ENCODE measurements around the gene MYBPC1.
"Not testable (repeated sequence)": the region's sequence is repeated elsewhere in the genome, so short reads cannot be mapped to it uniquely, and the experiment has no call there.

Gene MYBPC1, protein sequence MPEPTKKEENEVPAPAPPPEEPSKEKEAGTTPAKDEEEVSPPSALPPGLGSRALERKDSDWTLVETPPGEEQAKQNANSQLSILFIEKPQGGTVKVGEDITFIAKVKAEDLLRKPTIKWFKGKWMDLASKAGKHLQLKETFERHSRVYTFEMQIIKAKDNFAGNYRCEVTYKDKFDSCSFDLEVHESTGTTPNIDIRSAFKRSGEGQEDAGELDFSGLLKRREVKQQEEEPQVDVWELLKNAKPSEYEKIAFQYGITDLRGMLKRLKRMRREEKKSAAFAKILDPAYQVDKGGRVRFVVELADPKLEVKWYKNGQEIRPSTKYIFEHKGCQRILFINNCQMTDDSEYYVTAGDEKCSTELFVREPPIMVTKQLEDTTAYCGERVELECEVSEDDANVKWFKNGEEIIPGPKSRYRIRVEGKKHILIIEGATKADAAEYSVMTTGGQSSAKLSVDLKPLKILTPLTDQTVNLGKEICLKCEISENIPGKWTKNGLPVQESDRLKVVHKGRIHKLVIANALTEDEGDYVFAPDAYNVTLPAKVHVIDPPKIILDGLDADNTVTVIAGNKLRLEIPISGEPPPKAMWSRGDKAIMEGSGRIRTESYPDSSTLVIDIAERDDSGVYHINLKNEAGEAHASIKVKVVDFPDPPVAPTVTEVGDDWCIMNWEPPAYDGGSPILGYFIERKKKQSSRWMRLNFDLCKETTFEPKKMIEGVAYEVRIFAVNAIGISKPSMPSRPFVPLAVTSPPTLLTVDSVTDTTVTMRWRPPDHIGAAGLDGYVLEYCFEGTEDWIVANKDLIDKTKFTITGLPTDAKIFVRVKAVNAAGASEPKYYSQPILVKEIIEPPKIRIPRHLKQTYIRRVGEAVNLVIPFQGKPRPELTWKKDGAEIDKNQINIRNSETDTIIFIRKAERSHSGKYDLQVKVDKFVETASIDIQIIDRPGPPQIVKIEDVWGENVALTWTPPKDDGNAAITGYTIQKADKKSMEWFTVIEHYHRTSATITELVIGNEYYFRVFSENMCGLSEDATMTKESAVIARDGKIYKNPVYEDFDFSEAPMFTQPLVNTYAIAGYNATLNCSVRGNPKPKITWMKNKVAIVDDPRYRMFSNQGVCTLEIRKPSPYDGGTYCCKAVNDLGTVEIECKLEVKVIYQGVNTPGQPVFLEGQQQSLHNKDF

GRCh38 chr12:101594700-101595099 lies at the start of gene MYBPC1:
MYBPC1 (plus strand) TSS chr12:101594971; CDS start chr12:101595071, 100 bp downstream.
- DNase-seq (ENCODE audit: low spot score), result no peak

DNA sequence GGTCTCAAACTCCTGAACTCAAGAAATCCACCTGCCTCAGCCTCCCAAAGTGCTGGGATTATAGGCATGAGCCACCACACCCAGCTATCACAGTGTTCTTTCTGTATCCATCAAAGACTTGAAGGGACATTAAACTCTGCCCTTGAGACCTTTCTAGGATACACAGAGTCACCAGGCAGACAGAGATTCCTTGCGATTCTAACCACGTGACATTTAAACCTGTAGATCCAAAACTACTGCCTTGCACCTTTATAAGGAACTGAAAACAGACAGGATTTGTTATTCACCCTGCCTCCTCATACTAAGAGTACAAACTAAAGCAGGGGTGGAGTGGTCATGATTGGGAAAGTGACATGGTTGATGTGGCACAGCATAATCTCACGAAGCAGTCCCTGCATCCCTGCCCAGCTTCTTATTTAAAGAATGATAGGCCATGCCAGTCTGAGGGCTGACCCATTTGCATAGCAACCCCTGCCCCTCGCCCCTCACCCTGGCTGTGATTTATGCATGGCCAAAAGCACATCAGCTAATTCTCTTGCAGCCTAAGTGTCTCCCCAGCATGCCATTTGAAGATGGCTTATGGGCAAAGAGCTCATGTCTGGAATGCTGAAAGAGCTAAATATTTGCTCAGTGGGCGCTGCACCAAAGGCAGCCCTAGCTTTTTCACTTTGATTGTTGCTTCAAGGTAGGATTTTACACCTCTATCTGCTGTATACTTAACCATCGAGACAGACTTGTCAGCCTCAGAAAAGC lies 43.2 kb upstream of the MYBPC1 start:
- no peak for DNase-seq (ENCODE audit: low spot score)

- no peak for DNase-seq (ENCODE audit: low spot score)
Observed at GRCh38 chr12:101552277-101552676, 42.5 kb upstream of the MYBPC1 start.

GRCh38 chr12:101557094-101557493 lies 37.7 kb upstream of the MYBPC1 start:
- no peak for DNase-seq (ENCODE audit: low spot score)

DNA sequence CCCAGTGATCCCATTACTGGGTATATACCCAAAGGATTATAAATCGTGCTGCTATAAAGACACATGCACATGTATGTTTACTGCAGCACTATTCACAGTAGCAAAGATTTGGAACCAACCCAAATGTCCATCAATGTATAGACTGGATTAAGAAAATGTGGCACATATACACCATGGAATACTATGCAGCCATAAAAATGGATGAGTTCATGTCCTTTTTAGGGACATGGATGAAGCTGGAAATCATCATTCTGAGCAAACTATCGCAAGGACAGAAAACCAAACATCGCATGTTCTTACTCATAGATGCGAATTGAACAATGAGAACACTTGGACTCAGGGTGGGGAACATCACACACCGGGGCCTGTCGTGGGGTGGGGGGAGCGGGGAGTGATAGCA lies 36.0 kb upstream of the MYBPC1 start:
- not testable (repeated sequence) for DNase-seq (ENCODE audit: low spot score)

DNA sequence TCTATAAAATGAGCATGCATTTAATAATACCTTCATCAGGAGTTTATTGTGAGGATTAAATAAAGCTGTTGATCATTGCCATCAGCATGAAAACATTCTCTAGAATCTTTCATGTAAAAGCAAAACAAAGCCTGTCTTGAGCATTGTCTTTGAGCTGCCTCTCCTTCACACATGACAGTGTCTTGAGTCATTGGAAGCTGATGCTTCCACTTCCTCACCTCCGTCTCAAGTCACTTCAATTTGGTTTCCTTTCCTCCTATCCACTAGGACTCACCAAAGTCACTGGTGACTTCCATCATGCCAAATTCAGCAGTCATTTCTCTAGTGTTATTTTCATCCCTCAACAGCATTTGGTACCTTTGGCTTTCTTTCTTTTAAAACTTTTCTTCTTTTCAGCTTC lies 31.6 kb upstream of the MYBPC1 start:
- no peak for DNase-seq (ENCODE audit: low spot score)

- no peak for DNase-seq (ENCODE audit: low spot score)
Observed at GRCh38 chr12:101564912-101565311, 29.9 kb upstream of the MYBPC1 start.

DNA sequence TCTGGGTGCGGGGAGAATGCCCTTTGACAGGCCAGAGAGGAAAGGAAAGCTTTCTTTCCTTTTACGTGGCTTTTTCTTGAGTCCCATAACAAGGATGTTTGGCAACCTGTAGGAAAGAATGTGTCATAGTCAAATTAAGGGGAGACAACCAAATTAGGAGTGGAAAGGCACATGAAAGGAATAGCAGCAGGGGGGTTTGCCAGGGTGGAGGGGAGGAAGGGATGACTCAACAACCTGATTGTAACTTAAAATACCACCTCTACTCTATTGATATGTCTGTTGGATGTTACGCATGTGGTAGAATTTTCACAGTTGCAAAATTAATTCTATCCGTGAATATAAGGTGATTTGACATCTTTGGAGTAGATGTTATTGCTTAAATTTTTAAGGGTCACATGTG lies 28.5 kb upstream of the MYBPC1 start:
- DNase-seq (ENCODE audit: low spot score), result no peak

DNA sequence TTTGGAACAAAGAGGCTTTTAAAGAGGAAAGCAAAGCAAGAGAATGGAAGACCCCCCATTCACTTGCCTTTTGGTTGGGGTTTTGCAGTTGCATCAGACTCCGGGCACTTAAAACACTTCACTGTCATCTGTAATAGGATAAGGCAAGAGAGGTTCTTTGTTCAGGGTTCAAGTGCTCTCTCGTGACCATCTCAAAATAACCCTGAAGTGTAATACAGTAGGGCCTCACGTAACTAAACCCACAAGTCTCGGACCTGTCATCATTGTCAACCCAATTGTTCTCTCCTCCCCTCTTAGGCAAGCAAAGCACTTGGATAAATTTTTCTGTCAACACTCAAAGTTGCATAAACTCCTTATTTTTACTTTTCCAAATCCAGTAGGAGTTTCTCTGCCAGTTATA lies 26.9 kb upstream of the MYBPC1 start:
- DNase-seq (ENCODE audit: low spot score), result no peak

DNA sequence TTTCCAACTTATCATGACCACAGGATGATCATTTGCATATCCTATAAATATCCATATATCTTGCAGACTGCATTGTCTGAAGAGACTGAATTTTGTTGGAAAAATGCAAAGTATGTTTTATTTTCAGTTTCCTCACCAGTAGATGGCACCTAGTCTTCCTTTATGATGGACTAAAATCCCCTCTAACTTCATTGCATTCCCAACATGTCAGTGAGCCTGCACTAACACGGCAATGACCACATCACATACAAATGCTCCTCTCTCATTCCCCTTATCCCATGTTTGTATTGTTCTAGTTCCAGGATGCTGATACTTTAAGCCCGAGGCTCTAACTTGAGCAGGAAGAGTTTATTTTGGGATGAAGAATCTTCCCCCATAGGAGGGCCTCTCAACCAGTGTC lies 24.7 kb upstream of the MYBPC1 start:
- DNase-seq (ENCODE audit: low spot score), result no peak

DNA sequence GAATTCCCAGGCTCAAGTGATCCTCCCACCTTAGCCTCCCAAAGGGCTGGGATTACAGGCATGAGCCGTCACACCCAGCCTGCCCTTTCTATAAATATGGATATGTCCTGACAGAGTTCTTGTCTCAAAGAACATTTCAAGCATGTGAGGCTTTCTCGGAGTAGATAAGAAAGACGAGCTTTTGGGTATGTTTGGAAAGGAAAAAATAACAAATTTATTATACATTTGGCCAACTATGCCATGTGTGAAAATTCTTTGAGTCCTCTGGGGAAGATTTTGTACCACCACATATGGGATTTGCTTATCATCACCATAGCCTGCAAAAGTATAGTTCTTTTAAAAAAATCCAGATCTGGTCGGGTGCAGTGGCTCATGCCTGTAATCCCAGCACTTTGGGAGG lies 23.7 kb upstream of the MYBPC1 start:
- no peak for DNase-seq (ENCODE audit: low spot score)

DNA sequence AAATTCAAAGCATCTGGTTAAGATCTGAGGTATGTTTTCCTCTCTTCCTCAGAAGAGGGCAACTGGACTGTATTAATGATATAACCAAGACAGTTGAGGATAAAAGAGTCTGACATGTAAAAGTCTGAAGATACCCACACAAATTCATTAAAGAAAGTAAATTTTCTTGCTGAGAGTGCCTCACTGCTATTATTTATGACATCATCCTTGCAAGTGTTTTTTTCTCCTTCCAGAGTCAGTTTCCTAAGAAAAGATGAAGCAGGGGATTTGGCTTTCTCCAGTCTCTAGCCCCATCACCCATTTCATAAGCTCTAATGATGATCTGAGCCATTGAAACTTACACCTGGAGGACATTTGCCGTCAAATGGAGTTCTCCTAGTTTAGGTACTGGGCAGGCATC lies 21.0 kb upstream of the MYBPC1 start:
- no peak for DNase-seq (ENCODE audit: low spot score)

- no peak for DNase-seq (ENCODE audit: low spot score)
Observed at GRCh38 chr12:101578417-101578816, 16.4 kb upstream of the MYBPC1 start.

DNA sequence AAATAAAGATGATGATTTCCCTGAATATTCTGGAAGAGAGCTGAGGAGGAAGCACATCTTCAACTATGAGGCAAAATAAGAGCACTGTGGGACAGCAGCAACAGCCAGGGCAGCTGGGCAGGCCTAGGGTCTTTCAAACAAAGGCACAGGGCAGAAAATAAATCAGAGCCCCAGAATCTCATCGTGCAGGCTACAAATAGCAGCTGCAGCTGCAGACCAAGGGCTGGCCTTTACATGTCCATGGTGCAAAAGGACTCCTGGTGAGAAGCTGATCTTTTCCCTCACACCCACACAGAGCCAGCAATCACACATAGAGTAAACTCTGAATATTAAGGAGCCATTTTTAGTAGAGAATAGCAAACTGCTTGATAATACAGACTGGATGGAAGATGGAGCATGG lies 13.6 kb upstream of the MYBPC1 start:
- DNase-seq (ENCODE audit: low spot score), result no peak

DNA sequence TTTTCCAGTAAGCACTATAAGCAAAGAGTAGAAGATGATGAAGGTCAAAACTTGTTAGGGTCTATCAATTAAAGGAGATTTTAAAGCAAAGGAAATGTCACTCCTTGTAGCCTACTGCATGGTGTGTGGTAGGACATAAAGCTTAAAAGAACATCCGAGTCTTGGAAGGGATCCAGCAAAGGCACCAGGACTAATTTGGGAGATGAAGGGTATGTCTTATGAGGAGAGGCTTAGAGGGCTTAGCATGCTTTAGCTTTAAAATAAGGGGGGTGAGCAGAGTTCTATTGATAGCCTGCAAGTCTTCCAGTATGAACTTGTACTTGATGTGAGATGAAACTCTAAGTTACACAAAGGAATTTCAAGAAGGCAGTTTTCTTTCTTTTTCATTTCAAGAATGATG lies 11.8 kb upstream of the MYBPC1 start:
- DNase-seq (ENCODE audit: low spot score), result no peak

DNA sequence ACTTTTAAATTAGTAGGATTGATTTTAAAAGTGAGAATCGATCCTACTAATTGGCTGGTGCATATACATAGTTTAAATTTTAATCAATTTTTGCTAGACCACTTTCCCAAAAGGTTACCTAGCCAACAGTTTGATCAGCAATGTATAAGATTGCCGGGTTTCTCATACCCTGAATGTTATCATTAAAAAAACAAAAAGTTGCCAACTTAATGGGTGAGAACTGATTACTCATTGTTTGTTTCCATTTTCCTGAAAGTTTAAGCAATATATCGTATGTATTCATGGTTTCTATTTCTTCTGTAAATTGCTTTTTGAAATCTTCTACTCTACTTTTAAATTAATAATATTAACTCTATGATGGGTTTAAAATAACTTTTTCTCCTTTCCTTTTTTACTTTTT lies 4.4 kb upstream of the MYBPC1 start:
- no peak for DNase-seq (ENCODE audit: low spot score)

DNA sequence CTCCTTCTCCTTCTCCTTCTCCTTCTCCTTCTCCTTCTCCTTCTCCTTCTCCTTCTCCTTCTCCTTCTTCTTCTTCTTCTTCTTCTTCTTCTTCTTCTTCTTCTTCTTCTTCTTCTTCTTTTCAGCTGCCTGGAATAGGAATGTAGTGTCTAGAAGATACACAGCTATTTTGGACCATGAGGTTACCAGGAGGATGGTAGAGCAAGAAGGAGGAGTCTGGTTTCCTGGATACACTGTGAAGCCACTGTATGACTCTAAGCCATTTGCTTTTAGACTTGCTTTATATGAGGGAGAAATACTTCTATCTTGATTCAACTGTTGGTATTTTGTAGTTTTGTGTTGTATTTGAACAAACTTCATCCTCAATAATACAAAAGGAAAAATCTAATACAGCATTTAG lies 3.0 kb upstream of the MYBPC1 start:
- no peak for DNase-seq (ENCODE audit: low spot score)

GRCh38 chr12:101592448-101592847 lies 2.3 kb upstream of the MYBPC1 start:
- DNase-seq (ENCODE audit: low spot score), result no peak

- DNase-seq (ENCODE audit: low spot score), result no peak
Observed at GRCh38 chr12:101592921-101593320, 1.9 kb upstream of the MYBPC1 start.

- no peak for DNase-seq (ENCODE audit: low spot score)
Observed at GRCh38 chr12:101596172-101596571, 1.4 kb downstream of the MYBPC1 start.

- no peak for DNase-seq (ENCODE audit: low spot score)
Observed at GRCh38 chr12:101597164-101597563, 2.4 kb downstream of the MYBPC1 start.

DNA sequence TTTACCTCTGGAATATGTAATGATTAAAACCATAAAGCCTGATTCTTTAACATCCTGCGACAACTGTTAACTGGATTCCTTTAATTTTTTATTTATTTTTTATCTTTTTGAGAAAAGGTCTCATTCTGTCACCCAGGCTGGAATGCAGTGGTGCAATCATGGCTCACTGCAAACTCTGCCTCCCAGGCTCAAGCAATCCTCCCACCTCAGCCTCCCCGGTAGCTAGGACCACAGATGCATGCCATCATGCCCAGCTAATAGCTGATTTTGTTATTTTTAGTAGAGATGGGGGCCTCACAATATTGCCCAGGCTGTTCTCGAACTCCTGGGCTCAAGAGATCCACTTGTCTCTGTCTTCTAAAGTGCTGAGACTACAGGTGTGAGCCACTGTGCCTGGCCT lies 3.7 kb downstream of the MYBPC1 start:
- no peak for DNase-seq (ENCODE audit: low spot score)

Measured in hematopoietic multipotent progenitor cell treated with erythropoietin and hydrocortisone succinate and interleukin-3 and kit ligand, for 17 days (in vitro differentiated cells).